GM18505 (cell line): ENCODE results near the gene MGAT4A.

Source experiments
- ATAC-seq: cut with Tn5 transposase; IDR thresholded peaks from one replicate; pipeline ENCODE4 v1.9.1; 2021; ENCODE audit not compliant: unreplicated experiment
- POLR2A ChIP-seq: IDR thresholded peaks from 4 replicates; pipeline ENCODE4 v1.6.1; 2011; ENCODE audit warnings: borderline replicate concordance; ENCODE audit not compliant: insufficient read depth, insufficient read length; ENCODE audit errors: extremely low read depth

Gene MGAT4A

GRCh38 chr2:98592565-98592964 is 138.4 kb downstream of the MGAT4A start:
- no peak for ATAC-seq
- no peak for TF ChIP-seq POLR2A

GRCh38 chr2:98589489-98589888 is 141.4 kb downstream of the MGAT4A start:
- no peak for TF ChIP-seq POLR2A
- ATAC-seq: no peak

DNA sequence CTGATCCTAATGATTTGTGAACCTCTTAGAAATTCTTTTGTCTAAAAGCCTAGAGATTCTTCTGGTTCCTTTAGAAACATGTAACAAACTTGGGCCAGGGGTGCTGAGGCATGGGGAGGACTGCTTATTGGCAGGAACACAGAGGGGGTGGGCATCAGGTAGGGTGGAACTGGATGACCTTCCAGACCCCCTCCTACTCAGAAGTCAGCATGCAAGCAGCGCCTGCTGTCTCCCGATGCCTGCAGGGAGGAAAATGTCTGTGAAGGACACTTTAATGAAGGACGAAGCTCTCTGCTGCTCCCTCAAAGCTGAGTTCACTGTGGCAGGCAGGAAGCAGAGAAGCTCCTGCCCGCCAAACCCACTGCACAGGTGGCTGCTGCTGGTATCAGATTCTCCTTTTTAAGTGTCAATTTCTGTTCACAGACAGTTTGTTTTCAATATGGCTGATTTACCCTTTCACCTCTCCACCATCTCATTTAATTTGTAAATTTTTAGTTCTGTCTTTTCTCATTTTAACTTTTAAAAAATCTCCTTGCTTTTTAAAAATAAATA is 142.0 kb downstream of the MGAT4A start:
- ATAC-seq: no peak
- TF ChIP-seq POLR2A: no peak

DNA sequence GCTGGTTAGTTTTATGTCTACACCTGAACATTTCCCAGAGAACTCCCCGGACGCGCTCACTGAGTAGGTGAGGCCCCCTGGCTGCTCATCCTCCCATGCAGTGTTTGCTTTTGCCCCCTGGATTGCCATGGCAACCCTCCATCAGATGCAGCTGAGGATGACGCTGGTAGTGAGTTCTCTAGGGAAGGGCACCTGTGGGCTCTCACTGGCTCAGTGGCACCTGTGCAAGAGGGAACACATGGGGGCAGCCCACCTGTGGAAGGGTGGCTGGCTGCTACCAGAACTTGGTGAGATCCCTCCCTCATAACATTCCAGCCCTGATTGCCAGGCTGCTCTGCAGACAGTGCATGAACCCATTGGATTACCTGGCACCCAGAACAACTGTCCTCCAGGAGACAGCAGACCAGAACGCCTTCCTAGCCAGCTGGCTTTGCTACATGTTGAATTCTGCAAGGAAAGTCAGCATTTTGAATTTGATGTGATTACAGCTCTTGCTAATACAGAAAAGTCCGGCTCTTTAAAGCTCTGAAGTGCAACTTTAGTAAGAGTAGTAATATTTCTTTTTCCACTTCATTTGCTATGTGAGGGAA is 144.3 kb downstream of the MGAT4A start:
- TF ChIP-seq POLR2A: no peak
- no peak for ATAC-seq

- TF ChIP-seq POLR2A: no peak
- no peak for ATAC-seq
Measured at GRCh38 chr2:98585386-98585785, 145.5 kb downstream of the MGAT4A start.

- TF ChIP-seq POLR2A: no peak
- no peak for ATAC-seq
Measured at GRCh38 chr2:98583816-98584618, 146.9 kb downstream of the MGAT4A start.

- TF ChIP-seq POLR2A: no peak
- ATAC-seq: no peak
Measured at GRCh38 chr2:98583276-98583675, 147.7 kb downstream of the MGAT4A start.

- no peak for ATAC-seq
Measured at GRCh38 chr2:98582523-98582922, 148.4 kb downstream of the MGAT4A start.

GRCh38 chr2:98580656-98581284 is 150.2 kb downstream of the MGAT4A start:
- no peak for TF ChIP-seq POLR2A
- ATAC-seq: no peak

More at GRCh38 chr2:98582523-98582922, 148.4 kb downstream of the MGAT4A start:
- TF ChIP-seq POLR2A: no peak

DNA sequence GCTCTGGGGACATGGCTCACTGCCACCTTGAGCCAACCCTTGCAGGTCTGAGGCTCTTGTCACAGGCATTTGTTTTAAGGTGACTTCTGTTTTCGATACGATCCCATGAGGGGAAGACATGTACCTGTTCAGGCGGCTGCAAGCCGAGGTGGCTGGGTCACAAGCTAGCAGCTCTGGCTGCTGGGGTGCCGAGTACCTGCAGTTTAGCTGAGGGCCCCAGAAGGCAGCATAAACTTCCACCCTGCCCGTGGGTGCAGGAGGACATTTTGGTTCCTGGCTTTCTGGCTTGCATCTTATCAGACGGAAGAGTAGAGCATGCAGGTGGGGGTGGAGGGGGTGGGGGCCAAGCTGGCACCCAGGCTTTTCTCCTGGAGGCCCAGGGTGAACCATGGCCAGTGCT is 151.0 kb downstream of the MGAT4A start:
- no peak for TF ChIP-seq POLR2A
- no peak for ATAC-seq

GRCh38 chr2:98578231-98578630 is 152.7 kb downstream of the MGAT4A start:
- TF ChIP-seq POLR2A: no peak
- ATAC-seq: no peak

GRCh38 chr2:98577313-98577712 is 153.6 kb downstream of the MGAT4A start:
- ATAC-seq: no peak
- no peak for TF ChIP-seq POLR2A

DNA sequence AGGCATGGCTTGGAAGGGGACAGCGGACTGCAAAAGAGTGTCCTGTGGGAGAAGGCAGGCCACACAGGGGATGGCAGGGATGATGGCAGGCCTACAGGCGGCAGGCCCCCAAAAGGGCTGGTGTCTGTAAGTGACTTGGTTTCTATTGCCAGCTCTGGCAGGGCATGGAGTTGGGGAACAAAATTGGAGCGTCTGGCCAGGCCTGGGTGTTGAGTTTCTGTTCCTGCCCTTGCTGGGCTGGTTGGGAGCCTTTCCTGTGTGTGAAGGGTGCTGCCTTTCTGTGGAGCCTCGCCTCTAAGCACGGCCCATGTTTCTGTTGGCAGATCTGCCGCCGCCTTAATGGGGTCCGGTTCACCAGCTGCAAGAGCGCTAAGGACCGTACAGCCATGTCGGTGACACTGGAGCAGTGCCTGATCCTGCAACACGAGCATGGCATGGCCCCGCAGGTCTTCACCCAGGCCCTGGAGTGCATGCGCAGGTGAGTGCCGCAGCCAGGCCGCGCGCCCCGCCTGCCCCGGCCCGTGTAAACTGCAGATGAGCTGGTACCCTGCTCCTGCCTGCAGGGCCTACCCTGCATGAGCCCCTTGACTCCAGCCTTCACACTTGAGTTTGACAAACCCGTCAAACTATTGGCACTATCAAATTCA is 154.1 kb downstream of the MGAT4A start:
- ATAC-seq: no peak
- TF ChIP-seq POLR2A: no peak
